T47D (cell line): ENCODE results near the gene MICOS13.
"Not testable (repeated sequence)": the region's sequence is repeated elsewhere in the genome, so short reads cannot be mapped to it uniquely, and the experiment has no call there.

Source experiments
- DNase-seq, 2 experiments: peaks; one replicate each; pipeline versions ENCODE4 v3.0.0 to v3.0.0-alpha.2; 2011 to 2012; ENCODE audit warnings: low read depth in 1 of 2, low spot score in 1 of 2
- JUND ChIP-seq: IDR thresholded peaks from 2 replicates; pipeline ENCODE4 v1.6.1; 2012; ENCODE audit warnings: low read depth
- in situ Hi-C: cut with HindIII; loops from 2 replicates; pipeline ENCODE4 v1.10.0; 2016; ENCODE audit warnings: low sequenced_read_pairs, low pct_unique_long_range_greater_than_20kb

The MICOS13 gene

GRCh38 chr19:5711025-5711424 is 30.7 kb upstream of the MICOS13 start:
- DNase-seq, result no peak
- in situ Hi-C loops, result no loop called here
- TF ChIP-seq JUND, result no peak

GRCh38 chr19:5707576-5708575 is 27.6 kb upstream of the MICOS13 start:
- in situ Hi-C loops, result no loop called here
- no peak for DNase-seq
- TF ChIP-seq JUND, result no peak

DNA sequence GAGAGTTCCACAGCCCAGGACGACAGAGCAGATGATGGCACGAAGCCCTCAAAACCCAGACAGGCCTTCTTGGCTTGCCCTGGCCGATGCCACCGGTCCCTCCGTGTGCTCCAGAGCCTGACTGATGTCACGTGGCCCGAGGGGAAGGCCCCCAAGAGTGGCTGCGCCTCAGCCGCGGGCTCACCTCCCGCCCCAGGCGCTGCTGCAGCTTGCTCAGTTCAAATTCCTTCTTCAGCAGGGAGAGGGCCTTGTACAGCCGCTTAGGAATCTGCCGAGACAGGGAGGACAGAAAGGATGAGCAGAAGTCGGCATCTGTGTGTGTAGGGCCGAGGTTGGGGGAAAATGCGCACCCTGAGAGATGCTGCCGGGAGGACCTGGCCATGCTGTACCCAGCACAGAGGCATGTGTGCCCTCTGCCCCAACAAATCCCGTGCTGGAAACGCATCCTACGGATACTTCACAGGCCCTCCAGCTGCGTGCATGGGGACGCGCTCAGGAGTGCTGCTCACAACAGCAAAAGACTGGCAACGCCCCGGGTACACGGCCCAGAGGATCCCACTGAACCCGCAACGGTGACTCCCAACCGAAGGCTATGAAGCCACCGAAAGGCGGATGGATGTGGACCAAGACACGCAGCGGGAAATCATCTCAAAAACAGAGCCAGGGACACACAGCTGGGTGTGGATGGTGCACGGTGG is 26.7 kb upstream of the MICOS13 start:
- in situ Hi-C loops, result no loop called here
- no peak for TF ChIP-seq JUND
- no peak for DNase-seq

- DNase-seq, result no peak
- in situ Hi-C loops, result no loop called here
- TF ChIP-seq JUND, result no peak
Measured at GRCh38 chr19:5705552-5705951, 25.2 kb upstream of the MICOS13 start.

DNA sequence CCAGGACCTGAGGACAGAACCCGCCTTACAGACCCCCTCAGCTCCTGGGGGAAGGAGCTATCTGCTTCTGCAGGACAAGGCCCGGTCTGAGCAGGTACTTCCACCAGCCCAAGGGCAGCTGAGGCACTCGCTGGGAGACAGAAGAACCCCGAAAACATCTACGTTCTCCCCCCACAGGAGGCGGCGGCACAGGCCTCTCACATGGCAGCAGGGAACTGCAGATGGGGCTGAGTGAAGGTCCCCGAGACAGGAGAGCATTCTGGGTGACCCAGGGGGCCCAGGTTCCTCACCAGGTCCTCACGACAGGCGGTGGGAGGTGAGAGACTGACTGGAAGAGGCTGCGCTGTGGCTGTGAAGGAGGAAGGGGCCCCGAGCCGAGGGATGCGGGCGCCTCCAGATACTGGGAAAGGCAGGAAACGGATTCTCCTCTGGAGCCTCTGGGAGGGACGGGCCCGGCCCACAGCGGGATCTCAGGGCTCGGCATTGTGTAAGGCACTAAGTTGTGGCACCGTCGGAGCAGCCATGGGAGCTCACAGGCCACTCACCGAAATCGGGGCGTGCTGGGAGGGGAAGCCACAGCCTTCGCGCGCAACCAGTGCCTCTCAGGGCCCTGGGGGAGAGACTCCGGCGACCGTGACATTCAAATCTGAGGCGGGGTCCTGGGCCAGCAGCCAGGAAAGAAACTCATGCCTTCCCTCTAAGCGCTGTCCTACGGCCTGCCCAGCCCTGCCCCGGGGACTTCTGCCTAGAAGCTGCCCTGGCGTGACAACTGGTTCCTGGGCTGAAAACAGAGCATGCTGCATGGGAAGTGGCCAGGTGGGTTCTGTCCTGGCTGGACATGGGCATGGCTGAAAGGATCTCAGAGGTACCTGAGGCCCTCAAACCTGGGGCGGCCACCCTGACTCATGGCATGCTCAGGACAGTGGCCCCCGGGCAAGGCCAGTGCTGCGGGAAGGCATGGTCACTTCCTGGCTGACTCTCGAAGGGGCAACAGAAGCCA is 23.8 kb upstream of the MICOS13 start:
- TF ChIP-seq JUND, result no peak
- DNase-seq, result no peak
- in situ Hi-C loops, result no loop called here

DNA sequence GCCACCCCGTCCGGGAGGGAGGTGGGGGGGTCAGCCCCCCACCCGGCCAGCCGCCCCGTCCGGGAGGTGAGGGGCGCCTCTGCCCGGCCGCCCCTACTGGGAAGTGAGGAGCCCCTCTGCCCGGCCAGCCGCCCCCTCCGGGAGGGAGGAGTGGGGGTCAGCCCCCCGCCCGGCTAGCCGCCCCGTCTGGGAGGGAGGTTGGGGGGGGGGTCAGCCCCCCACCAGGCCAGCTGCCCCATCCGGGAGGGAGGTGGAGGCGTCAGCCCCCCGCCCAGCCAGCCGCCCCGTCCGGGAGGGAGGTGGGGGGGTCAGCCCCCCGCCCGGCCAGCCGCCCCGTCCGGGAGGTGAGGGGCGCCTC is 21.7 kb upstream of the MICOS13 start:
- DNase-seq, in situ Hi-C loops: not testable (repeated sequence)

- no peak for DNase-seq
- TF ChIP-seq JUND, result no peak
Measured at GRCh38 chr19:5700455-5701092, 20.3 kb upstream of the MICOS13 start.

DNA sequence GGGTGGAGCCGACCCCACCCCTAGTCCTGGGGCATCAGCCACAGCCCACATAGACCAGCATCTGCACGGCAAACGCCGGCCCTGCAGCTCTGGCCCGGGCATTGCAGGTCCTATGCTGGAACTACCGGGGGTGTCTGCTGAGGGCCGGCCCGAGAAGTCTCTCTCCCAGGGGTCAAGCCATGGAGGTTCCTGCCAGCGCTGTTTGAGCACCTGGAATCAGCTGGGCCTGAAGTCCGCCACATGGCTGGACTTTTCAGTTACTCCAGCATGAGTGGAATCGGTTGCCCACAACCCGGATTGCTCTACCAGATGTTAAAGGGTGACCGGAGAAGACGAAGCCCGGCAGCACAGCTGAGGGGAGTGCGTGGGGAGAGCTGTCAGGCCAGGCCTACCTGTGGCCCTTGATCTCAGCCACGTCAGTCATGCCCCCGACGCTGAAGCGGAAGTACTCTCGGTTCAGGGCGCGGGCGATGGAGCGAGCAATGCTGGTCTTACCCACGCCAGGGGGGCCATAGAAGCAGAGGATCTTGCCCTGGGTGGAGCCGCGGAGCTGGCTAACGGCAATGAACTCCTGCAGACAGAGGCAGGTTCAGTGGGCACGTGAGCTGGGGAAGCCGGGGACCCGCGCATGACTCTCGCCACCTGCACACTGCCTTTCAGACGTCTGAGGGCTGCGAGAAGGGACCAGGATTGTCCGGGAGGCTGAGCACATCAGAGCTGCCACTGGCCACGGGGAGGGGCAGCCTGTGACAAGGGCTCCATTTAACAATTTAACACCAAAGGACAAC is 18.5 kb upstream of the MICOS13 start:
- no peak for TF ChIP-seq JUND
- DNase-seq, result no peak
- in situ Hi-C loops, result no loop called here

More at GRCh38 chr19:5700455-5701092, 20.3 kb upstream of the MICOS13 start:
- in situ Hi-C loops, result no loop called here

- in situ Hi-C loops, result no loop called here
- TF ChIP-seq JUND, result no peak
- no peak for DNase-seq
Measured at GRCh38 chr19:5697890-5698634, 17.7 kb upstream of the MICOS13 start.

- in situ Hi-C loops, result no loop called here
- no peak for DNase-seq
- no peak for TF ChIP-seq JUND
Measured at GRCh38 chr19:5697022-5697889, 16.9 kb upstream of the MICOS13 start.
